Metanephros (tissue), 1 donor: Measurements from ENCODE around the gene PERP. TPM values are rescaled to one million over a fixed set of nuclear protein-coding genes. Genes with fewer than 3 reads are reported as not detected.

Experiments used
- total RNA-seq: library from RNA; depleted of rRNA; stranded (reverse); fragments of >200 nt; gene quantifications from one replicate; pipeline ENCODE4 v1.2.3, GENCODE V29; 2014

Gene PERP
- total RNA-seq, result 11.2 TPM

DNA sequence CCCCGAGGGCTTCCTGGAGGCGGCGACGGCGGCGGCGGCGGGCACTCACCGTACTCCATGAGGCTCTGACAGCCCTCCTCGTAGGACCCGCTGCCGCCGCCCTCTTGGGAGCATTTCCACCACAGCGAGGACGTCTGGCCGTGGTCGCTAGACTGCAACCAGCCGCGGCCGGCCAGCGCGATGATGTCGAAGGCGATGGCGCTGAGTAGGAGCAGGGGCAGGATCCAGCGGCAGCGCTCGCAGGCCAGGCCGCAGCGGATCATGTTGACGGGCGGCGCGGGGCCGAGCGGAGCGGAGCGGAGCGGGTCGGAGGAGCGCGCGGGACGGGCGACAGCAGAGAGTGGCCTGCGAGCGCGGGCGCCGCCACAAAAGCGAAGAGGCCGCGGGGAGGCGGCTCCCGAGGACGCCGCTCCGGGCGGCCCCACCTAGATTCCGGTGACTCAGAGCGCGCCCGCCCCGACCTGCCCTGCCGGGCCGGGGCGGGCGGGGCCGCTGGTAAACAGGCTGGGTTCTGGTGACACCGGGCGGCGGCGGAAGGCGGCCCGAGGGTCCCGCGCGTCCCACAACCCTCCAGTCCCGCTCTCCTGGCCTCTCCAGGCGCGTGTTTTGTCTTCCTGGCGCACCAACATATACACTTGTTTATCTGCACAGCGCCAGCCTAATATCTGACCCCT, at the start of gene PERP:
Gene PERP (minus strand): TSS at position 342 of the 674 bp plus-strand sequence. CDS start 79 bp downstream, at position 263.

Other genes with a start within 250 kb of the PERP start
- gene TNFAIP3, start 240.2 kb downstream of the PERP start, total RNA-seq, result 25.2 TPM
- gene ARFGEF3, start 54.5 kb upstream of the PERP start, total RNA-seq, result 8.1 TPM
- gene PBOV1, start 111.1 kb upstream of the PERP start, total RNA-seq, result not detected